GM18526 (cell line): Measurements from ENCODE around the gene COL13A1.

Source experiments
- POLR2A ChIP-seq: IDR thresholded peaks from 3 replicates; pipeline ENCODE4 v1.6.1; 2011; ENCODE audit not compliant: insufficient read length; ENCODE audit errors: extremely low read depth

Gene COL13A1

GRCh38 chr10:69826789-69827554 is 25.3 kb downstream of the COL13A1 start:
- TF ChIP-seq POLR2A, result no peak

- TF ChIP-seq POLR2A, result no peak
Measured at GRCh38 chr10:69828144-69828870, 26.6 kb downstream of the COL13A1 start.

- TF ChIP-seq POLR2A, result no peak
Measured at GRCh38 chr10:69829775-69830174, 28.1 kb downstream of the COL13A1 start.

DNA sequence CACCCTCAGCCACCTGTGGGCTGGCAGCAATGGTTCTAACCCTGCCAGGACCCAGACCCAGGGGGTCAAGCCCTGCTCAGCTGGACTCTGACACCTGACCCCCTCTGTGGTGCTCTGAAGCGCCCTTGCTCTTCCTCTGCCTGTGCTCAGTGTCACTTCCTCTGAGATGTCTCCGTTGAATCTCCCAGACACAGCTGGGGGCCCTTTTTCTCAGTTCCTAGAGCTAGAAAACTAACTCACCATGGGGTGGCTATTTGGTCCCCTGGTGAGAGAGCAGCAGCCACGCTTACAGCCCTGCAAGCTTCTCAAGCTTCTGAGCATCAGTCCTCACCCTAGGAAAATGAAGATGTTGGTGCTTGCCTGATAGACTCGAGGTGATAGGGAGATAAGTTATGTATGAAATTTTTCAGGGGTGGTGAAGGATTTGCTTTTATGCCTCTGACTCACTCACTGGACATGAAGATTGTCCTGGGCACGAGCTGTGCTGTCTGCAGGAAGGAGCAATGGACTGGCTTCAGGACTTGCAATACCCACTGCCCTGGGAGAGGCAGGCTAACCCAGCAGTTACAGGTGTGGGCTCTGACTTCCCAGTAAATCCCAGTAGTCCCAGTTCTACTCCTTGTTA is 29.6 kb downstream of the COL13A1 start:
- no peak for TF ChIP-seq POLR2A

DNA sequence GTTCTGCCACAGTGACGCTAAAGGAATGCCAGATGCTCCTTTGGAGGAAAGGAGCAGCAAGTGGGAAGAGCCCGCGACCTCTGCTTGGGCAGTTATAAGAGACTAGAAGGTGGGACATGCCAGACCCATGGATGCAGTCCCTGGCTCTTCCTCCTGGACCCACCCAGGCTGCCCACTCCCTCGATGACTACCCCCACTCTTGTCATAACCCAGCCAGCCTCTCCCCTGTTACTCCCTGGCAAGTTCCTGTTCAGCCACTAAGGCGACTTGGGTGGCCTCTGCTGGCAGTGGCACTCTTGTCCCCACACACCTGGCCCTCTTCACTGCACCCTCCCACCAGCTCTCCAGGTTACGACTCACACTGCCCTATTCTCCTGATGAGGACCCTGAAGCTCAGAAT is 33.5 kb downstream of the COL13A1 start:
- TF ChIP-seq POLR2A, result no peak

- no peak for TF ChIP-seq POLR2A
Measured at GRCh38 chr10:69835875-69836730, 34.4 kb downstream of the COL13A1 start.

GRCh38 chr10:69836731-69837030 is 35.0 kb downstream of the COL13A1 start:
- TF ChIP-seq POLR2A, result no peak

- TF ChIP-seq POLR2A, result no peak
Measured at GRCh38 chr10:69837261-69837660, 35.6 kb downstream of the COL13A1 start.

DNA sequence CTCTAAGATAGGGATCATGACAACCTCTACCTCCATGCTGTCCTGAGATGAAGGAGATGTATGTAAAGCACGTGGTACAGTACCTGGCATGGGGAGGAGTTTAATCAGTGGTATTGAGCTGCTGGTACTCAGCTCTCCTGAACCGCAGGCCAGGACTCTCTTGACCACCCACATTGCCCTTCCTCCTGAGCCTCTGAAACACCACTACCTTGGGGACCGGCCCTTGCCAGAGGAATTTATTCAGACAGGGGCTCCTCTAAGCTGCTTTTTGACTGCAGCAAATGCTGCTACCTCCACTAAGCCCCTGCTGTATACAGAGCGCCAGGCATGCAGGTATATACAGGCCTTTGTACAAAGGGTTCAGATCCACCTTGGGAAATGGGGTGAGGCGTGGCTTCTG is 36.7 kb downstream of the COL13A1 start:
- TF ChIP-seq POLR2A, result no peak

DNA sequence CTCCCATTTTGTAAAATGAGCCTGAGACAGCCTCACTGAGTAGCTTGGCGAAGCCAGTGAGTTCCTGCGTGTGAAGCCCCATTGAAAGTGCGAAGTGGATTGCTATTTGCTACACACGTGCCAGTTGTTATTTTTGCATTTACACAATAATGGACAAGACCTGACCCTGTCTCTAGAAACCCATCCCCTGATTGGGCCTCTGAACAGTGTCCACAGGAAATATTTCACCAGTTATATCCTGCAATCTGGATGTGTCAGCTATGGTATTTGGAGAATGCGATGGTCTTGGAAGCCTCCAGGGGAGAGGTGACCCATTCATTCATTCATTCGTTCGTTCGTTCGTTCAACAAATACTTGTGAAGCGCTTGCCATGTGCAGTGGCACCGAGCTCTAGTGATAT is 37.1 kb downstream of the COL13A1 start:
- TF ChIP-seq POLR2A, result no peak

DNA sequence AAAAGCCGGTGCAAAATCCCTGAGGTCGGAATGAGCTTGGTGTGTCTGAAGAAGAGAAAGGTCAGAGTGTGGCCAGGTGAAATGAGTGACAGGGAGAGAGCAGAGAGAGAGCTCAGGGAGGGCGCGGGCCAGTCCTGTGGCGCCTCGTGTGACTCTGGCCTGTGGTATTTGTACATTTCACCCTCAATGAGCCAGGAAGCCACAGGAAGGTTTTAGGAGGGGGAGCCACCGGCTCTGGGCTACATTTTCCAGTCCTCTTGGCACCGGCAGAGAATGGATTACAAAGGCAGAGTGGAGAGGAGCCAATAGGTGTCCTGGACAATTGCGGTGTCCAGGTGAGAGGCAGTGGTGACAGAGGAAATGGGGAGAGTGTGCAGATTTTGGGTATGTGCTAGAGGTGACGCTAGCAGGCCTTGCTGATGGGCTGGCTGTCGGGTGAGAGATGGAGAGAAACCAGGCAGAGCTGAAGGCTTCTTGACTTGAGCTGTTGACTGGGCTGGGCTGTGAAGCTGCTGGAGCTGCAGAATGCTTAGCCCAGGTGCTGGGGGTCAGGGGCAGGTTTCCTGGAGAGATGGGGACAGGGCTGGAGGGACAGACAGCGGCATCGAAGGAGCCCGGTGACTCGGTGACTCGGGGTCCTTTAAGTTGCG is 38.1 kb downstream of the COL13A1 start:
- no peak for TF ChIP-seq POLR2A

GRCh38 chr10:69840773-69841172 is 39.1 kb downstream of the COL13A1 start:
- TF ChIP-seq POLR2A, result no peak

- TF ChIP-seq POLR2A, result no peak
Measured at GRCh38 chr10:69842020-69842419, 40.3 kb downstream of the COL13A1 start.

- TF ChIP-seq POLR2A, result no peak
Measured at GRCh38 chr10:69842882-69843281, 41.2 kb downstream of the COL13A1 start.

GRCh38 chr10:69843923-69844322 is 42.2 kb downstream of the COL13A1 start:
- no peak for TF ChIP-seq POLR2A

DNA sequence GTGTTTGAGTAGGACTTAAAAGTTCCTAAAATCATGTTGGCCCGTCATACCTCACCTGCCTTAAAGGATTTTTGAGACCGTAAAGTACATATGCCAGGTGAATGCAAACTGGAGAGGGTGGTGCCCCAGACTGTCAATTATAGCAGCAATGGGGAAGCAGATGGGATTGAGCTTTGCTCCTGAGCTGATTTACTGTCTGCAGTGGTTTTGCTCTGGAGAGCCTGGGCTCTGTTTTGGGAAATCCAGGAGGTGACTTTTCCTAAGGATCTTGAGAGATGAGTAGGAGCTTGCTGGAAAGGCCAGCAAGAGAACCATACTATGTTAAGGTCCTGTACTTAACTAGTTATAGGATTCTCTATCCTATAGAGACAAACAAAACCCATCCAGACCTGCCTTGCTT is 43.0 kb downstream of the COL13A1 start:
- TF ChIP-seq POLR2A, result no peak
